ENCODE data around the gene FOXP1.

DNA sequence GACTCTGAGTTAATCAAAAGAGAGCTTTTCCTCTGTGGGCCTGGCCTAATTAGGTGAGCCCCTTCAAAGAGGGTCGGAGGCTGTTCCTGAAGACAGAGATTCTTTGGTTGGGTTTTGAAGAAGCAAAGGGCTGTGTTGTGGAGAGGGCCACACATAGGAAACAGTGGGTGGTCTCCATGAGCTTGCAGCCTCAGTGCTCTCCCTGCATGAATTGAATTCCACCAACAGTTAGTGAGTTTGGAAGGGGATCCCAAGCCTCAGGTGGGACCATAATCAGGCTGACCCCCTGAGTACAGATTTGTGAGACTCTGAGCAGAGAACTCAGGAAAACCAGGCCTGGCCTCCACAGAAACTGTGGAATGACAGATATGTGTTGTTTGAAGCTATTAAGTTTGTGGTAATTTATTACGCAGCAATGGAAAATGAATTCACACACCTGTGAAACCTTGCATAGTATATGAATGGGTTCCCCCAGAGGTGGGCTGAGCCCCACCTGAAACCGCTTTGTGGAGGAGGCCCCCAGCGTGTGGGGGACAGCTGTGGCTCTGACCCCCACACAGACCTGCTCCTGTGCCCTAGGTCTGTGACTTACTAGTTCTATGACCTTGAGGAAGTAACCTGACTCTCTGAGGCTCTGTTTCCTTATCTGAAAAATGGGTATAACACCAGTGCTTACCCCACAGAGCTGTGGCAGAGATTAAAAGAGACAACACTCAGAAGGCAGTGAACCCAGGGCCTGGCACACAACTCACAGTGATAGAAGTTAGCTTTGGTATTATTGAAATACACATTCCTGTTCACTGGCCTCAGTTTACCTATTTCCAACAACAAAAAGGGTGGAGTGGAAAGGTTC is 431.3 kb downstream of the FOXP1 start:
- TF ChIP-seq, protein P1, sequence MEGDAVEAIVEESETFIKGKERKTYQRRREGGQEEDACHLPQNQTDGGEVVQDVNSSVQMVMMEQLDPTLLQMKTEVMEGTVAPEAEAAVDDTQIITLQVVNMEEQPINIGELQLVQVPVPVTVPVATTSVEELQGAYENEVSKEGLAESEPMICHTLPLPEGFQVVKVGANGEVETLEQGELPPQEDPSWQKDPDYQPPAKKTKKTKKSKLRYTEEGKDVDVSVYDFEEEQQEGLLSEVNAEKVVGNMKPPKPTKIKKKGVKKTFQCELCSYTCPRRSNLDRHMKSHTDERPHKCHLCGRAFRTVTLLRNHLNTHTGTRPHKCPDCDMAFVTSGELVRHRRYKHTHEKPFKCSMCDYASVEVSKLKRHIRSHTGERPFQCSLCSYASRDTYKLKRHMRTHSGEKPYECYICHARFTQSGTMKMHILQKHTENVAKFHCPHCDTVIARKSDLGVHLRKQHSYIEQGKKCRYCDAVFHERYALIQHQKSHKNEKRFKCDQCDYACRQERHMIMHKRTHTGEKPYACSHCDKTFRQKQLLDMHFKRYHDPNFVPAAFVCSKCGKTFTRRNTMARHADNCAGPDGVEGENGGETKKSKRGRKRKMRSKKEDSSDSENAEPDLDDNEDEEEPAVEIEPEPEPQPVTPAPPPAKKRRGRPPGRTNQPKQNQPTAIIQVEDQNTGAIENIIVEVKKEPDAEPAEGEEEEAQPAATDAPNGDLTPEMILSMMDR (IDR thresholded peaks at IDR 0.05), result no peak
- TF ChIP-seq POLR2AphosphoS5 (IDR thresholded peaks at IDR 0.05) (no peak), EP300 (IDR thresholded peaks at IDR 0.05) (no peak), POLR2A (IDR thresholded peaks at IDR 0.05) (no peak)
